Keratinocyte (primary cell): ENCODE results near the gene HOXA10.

Experiments
- CTCF ChIP-seq, 3 experiments: IDR thresholded peaks in 1 of 3; conservative IDR thresholded peaks in 1 of 3; optimal IDR thresholded peaks in 1 of 3; 2 replicates in 2 of 3; 3 replicates in 1 of 3; pipeline versions ENCODE3 to v1.5.1; 2011; ENCODE audit warnings: low read length in 3 of 3, mild to moderate bottlenecking in 3 of 3, moderate library complexity in 2 of 3, control low read depth in 1 of 3, inconsistent platforms in 1 of 3; ENCODE audit not compliant: insufficient read depth in 2 of 3; ENCODE audit errors: extremely low read depth in 1 of 3
- EZH2 ChIP-seq: IDR thresholded peaks from one replicate; pipeline ENCODE4 v1.6.1; 2012; ENCODE audit warnings: inconsistent platforms, mild to moderate bottlenecking, low read length, moderate library complexity

- TF ChIP-seq CTCF (optimal IDR thresholded peaks at IDR 0.05 in 1 of 3, IDR thresholded peaks at IDR 0.05 in 1 of 3, conservative IDR thresholded peaks at IDR 0.05 in 1 of 3; ENCODE audit: extremely low read depth in 1 of 3, insufficient read depth in 2 of 3, low read length in 3 of 3), result no peak
- TF ChIP-seq EZH2, result no peak
Observed at GRCh38 chr7:27154369-27154768, 19.8 kb downstream of the HOXA10 start.
